GM19328 (cell line): Measurements from ENCODE around the gene HS3ST4.
"Not testable (repeated sequence)": the region's sequence is repeated elsewhere in the genome, so short reads cannot be mapped to it uniquely, and the experiment has no call there.

Source experiments
- ATAC-seq: cut with Tn5 transposase; IDR thresholded peaks from one replicate; pipeline ENCODE4 v1.9.1; 2021; ENCODE audit warnings: mild to moderate bottlenecking, moderate library complexity; ENCODE audit not compliant: unreplicated experiment

HS3ST4 gene

DNA sequence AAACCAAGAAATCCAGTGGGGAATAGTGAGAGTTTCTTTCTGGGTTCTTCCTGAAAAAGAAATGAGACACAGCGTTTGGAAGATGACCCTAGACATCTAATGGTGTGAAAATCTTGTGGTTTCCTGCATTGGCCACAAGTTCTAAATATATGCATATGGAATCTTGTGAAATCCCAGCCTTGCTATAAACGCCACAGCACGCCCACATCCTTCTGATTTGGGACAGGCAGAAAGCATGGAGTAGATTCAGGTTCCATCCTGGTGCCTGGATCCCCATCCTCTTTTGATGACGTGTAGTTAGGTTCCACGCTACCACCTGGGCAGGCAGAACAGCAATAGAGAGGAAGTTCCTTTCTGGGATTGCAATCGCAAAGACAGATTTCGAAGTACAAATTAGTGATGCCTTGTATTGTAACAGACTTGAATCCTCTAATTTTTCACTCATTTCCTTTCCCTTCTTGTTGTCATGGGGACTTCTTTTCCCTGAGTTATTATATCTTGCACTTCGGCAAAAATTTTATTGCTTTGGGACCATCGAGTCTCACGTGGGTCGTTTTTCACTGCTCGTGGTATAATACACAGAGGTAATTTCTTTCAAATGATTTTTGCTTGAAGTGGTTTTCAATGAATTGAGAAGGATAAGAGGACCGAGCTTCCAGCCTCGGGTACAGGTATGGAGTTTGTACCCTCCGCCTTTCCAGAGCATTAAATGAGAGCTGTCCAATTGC is 37.6 kb downstream of the HS3ST4 start:
- no peak for ATAC-seq

DNA sequence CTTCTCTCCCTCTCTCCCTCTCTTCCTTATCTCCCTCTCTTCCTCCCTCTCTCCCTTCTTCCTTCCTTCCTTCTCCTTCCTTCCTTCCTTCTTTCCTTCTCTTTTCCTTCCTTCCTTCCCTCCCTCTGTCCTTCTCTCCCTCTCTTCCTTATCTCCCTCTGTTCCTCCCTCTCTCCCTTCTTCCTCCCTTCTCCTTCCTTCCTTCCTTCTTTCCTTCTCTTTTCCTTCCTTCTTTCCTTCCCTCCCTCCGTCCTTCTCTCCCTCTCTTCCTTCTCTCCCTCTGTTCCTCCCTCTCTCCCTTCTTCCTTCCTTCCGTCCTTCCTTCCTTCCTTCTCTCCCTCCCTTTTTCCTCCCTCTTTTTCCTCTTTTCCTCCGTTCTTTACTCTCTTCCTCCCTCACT is 38.6 kb downstream of the HS3ST4 start:
- no peak for ATAC-seq

DNA sequence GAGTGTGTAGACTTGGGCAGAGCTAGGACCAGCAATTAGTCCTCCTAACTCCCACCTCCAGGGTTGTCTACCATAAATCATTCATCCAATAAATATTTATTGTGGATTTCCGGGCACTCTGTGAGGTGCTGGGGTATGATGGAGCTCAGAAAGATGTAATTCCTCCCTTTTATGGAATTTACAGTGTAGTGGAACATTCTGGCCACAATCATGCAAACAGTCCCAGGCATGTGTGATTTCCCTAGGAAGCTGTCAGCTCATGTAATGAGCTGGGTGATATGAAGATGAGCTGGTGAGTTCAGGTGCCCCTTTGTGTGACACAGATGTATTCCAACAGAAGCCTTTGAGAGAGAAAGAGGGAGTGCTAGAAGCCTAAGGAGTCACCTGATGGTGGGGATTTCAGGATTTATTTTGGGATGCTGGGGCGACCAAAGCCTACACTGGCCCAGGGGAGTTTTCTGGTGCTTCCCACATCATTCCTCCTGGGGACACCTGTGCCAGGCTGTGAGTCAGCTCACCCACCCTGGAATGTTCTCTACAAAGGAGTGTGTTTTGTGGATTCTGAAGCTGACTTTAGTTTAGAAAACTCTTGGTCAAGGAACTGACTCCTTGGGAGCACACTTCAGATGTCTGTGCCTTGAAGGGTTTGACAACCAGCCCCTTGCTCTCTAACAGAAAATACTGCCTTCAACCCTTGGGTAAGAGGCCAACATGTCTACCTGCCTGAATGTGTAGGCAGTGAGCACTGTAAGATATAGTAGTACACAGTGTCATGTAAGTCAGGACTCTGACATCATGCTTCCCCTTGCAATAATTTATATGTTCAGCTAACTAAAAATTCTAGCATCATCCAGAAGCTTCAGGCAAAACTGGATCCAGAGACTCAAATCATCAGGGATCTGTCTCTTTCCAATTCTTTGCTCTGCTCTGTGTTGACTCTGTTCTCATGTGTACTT is 42.9 kb downstream of the HS3ST4 start:
- no peak for ATAC-seq

DNA sequence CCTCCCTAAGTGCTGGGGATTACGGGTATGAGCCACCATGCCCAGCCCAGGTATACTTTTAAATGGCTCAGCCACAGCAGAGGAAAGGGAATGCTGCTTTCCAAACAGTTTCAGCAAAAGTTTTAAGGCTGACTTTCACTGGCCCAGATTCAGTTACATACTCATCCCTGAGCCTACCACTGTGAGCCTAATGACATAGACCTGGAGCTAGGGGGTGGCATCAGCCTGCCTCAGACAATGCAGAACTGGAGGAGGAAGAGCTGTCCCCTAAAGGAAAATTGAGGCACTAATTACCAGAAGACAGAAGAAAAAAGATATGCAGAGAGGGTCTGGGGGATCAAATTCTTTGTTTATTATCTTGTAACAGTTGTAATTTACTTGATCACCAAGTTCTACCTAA is 43.9 kb downstream of the HS3ST4 start:
- ATAC-seq: no peak

DNA sequence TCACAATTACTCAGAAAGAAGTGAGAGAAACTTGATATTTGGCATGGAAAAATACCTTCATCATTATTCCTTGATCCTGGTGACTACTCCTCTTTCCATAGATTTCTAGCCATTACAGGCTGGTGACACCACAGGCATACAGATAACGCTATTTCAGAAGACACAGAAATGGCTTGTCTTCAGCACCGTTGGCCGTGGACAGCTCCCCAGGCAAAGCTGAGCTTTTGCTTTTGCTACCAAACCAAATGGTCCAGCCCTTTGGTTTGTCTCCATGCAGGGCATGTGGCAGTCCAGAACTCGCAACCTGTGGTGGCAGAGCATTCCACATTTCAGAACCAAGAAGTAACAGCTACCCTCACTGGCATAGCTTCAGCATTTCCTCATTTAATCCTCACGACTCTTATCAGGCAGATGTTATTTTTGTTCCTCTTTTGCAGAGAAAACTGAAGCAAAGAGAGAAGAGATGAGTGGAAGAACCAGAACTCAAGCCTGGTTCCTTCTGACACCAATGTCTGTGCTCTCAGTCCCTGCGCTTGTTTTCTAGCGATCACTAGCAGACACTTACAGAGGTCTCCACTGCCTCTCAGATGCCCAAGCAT is 55.5 kb downstream of the HS3ST4 start:
- ATAC-seq: no peak

DNA sequence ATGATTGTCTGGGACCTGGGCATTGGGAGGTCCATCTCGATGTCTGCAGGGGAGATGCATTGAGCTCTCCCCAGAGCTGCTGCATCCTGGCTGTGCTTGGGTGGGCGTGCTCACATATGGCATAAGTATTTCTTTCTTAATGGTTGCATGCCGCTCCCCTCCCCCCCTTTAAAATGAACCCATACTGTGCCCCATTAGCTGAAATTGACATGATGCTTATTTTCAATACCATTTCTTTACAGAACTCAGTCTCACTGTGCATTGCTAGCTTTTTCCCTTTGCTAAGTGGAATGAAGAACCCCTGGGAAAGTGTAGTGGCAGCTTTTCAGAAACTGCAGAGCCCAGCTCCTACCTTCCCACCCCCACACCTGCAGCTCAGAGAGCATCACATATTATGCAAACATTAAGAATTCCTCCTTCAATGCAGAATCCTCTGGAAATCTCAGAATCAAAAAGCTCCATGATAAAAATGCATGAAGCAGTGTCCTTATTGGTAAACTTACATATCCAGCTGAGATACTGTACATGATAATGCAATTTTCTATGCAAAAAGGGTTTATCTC is 56.4 kb downstream of the HS3ST4 start:
- no peak for ATAC-seq

DNA sequence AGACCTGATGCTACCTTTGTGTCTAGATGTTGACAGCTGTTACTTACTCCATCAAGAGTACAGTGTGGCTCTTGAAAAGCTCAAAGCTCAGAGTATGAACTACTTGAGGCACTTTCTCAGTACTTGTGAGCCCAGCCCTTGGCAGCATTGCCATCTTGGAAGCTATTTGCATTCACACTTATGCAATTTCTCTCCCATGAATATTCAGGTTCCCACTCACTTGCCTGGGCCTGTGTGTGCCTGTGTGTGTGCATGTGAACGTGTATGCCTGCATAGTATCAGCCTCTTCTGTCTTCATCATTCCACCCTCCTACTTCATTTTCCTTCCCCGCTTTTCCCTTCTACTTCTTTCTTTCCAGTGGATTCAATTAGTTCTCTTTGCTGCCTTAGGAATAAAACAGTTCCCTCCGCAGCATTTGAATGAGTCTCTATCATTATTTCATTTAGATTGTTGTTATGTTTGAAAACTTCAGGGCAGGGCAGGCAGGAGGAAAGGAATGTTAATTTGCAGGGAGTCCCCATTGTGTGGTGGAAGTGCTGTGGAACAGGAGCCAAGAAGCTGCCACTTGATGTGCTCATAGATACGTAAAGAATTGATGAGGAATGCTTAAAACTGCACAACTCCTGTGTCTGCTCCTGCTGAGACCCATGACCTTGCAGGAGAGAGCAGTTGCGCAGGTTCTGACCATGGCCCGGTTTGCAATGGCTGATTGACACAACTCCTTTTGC is 58.9 kb downstream of the HS3ST4 start:
- no peak for ATAC-seq

DNA sequence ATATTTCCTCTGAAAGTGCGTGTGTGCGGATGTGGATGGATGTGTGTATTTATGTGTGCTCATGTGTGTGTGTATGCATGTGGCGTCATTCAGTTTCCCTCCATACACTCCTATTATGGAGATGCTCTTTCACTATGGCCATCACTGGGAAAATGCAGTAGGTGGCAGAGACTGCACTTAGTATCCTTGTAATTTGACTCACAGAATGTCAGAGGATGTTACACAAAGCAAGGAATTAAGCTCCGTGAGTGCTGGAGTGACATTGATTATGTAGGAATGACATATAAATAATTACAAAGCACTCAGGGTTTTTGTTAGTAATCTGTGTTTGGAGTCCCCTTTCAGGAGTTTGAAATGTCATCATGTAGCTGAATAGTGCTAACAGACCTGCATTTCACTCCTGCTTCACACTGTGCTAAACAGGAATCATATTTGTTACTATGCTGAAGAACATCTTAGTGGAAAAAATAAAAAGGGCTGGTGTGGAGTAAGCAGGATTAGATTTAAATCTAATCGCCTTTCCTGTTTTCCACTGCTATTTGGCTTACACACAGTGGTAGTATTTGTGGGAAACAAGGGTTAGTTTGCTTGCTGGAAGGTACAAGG is 59.6 kb downstream of the HS3ST4 start:
- no peak for ATAC-seq

DNA sequence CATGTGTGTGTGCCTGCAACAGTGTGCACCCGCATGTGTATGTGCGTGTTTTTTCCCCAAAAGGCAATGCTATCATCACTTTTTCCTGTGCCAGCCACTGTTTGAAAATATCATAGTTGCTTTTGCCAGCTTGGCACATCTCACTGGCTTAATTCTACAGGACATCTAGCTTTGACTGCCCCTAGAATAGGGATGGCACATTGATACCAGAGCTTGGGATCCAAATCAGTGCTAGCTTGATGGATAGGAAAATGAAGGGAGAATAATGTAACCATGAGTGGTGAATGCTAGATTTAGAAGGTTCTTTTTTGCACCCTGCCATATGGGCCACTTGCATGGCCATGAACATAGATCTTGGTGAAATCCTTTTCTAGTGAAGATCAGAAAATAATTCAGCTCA is 72.7 kb downstream of the HS3ST4 start:
- ATAC-seq: no peak

DNA sequence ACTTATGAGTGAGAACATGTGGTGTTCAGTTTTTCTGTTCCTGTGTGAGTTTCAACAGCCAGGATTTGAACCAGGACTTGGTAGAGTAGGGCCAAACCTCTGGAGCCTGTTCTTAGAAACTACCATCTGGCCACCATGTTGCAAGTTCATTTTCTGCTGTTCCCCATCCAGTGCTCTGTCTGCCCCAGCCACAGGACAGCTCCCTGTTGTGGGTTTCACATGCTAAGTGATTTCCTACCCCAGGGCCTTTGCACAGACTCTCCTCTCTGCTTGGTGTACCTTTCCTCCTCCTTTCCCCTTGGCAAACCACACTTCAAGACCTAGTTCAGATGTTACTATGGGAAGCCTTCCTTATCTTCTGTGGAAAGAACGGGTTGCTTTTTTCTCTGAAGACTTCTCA is 79.5 kb downstream of the HS3ST4 start:
- no peak for ATAC-seq

DNA sequence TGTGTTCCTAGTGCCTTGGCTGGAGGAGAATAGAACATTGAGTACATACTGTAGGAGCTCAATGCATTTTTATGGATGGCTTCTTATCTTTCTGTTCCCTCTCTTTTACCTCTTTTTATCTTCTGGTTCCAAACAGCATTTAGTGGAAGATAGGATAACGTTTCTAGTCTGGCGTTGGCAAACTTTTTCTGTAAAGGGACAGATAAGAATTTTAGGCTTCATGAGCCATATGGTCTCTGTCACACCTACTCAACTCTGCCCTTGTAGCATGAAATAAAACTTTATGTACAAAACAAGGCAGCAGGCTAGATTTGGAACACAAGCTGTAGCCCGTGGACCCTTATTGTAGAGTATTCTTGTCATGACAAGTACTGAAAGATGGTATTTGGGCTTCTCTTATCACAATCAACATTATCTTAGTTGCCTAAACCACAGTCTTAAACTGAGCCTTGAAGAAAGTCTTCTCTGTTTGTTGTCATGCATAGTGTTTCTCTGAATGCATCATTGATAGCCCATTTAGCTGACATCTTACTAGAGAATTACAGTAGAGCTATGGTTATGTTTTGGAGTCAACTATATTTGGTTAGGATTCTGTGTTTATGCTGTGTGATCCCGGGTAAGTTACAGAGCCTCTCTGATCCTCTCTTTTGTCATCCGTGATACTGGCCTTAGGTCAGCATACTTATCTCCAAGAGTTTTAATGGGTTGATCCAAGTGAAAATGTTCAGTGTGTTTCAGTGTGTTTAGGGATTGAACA is 80.2 kb downstream of the HS3ST4 start:
- no peak for ATAC-seq

DNA sequence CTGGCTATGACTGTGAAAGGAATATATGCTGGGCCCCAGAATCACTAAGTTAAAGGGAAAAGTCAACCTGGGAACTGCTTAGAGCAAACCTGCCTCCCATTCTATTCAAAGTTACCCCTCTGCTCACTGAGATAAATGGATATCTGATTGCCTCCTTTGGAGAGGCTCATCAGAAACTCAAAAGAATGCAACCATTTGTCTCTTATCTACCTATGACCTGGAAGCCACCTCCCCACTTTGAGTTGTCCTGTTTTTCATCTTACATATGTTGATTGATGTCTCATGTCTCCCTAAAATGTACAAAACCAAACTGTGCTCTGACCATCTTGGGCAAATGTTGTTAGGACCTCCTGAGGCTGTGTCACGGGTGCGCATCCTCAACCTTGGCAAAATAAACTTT is 84.5 kb downstream of the HS3ST4 start:
- ATAC-seq: not testable (repeated sequence)

DNA sequence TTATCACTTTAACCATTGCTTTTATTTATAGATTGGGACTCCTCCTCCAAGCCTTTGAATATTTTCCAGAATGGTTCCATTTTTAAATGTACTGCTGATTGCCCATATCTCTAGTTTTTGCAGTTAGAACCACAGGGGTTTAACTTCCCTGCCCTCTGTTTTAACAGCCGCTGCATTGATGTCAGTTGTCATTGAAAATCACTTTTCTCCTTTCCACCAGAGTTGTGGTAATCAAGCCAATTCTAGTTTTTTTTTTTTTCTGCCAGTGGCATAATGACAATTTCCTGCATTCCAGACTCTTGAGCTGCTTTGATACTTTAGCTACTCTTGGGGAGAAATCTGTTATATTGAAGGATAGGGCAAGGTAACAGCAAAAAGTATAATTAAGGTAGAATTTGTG is 91.5 kb downstream of the HS3ST4 start:
- no peak for ATAC-seq

DNA sequence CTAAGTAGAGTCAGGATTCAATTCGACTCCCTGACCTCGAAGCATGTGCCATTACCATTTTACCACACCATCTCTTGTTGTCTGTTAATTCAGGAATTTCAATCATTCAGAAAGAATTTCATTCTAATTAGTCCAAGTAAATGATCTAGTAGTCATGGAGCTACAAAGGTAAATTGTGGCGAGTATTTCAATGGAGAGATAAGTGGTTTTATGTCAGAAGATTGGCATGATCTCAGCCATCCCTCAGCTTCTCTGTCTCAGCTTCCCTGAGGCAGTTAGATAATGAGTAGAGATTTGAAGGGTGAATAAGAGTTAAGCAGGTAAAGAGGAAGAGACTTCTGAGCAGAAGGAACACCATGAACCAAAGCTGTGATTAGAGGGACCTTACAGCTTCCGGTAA is 93.6 kb downstream of the HS3ST4 start:
- no peak for ATAC-seq

DNA sequence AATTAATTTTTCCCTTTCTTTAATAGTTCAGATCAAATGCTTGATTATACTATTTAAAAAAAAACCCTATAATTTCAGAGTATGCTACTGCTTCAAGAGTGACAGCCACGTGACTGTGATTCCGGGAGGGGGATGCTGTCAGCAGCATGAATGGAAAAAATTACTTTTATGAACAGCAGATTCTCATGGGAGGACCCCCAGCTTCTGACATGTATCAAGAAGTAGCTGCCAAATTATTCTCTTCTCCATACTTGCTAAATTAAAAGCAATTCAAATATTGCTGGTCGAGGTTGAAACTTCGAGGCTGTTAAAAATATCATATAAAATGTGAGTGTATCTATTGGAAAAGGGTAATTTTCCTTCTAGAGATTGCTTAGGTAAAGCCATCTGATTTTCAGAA is 95.0 kb downstream of the HS3ST4 start:
- no peak for ATAC-seq

DNA sequence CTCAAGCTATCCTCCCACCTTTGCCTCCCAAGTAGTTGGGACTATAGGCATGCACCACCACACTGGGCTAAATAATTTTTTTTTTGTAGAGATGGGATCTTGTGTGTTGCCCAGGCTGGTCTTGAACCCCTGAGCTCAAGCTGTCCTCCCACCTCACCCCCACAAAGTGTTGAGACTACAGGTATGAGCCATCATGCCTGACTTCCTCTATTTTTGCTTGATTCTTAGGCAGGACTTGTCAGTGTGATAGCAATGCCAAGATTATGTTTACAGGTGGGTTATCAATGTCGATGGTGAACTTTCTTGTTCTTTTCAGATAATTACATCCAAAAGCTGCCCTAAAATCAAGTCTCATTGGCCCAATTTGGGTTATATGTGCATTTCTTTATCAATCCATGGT is 96.9 kb downstream of the HS3ST4 start:
- ATAC-seq: no peak

DNA sequence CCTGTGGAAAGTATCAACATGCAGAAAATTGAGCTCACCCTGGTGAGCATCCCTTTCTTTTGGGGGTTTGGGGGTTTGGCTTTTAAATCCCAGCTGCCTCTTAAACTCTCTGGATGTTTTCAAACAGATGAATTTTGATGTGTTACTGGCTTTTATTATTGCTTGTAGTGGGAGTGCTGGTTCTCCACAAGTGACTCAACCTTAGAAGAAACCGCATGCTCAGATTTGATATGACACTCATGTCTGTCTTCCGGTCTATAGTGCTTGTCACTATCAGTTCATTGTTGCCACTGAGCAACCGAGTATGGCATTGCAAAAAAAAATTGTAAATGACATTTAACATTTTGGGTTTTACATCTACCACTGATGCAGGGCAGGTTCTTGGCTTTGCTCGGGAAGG is 104.5 kb downstream of the HS3ST4 start:
- ATAC-seq: no peak

DNA sequence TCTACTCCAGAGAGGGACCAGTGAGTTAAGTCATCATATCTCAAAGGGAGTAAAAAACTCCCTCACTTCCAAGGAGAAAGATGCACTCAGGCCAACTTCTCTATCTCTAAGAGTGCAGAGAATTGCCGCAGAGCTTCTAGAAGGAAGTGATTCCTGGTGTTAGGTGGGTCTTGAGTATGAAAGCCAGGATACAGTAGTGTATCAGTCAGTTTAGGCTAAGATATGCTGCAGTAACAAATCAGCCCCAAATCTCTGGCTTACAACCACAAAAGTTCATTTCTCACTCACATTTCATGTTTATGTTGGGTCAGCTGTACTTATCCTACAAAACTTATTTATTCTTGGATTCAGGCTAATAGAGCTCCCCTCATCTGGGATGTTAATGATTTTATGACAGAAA is 106.3 kb downstream of the HS3ST4 start:
- no peak for ATAC-seq

DNA sequence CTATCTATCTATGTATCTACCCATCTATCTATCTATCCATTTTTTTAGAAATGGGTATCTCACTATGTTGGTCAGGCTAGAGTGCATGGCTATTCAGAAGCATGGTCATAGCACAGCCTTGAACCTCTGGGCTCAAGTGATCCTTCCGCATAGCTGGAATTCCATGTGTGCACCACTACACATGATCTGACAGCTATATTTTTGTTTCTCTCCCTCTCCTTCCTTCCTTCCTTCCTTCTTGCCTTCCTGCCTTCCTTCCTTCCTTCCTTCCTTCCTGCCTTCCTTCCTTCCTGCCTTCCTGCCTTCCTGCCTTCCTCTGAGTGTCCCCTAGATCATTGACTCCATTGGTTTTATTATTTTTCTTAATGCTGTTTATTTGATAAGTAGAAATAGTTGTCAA is 108.1 kb downstream of the HS3ST4 start:
- no peak for ATAC-seq

DNA sequence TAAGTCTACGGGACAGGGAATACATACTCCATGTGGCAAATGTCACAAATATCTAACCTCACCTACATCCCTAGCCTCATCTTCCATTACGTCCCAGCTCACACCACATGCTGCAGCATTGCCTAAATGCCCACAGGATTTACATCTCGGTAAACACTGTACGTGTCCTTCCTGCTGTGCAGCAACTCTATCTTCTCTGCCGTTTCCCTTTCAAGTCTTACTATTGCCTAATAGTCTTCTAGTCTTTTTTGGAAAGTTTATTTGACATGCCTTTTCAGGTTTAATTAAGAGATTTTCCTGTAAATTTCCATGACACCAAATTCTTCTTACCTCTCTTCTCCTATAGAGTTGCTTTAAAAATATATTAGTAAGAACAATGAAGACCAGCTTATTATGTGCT is 120.5 kb downstream of the HS3ST4 start:
- ATAC-seq: no peak
